Stimulated activated CD4-positive, alpha-beta T cell treated with anti-CD3 and anti-CD28 coated beads, Interleukin-2, amount 100 ng/mL, for 24 hours (primary cell): Measurements from ENCODE around the gene SDCCAG8.

Source experiments
- DNase-seq, 2 donors: peaks; one replicate each; pipeline ENCODE4 v3.0.0-alpha.2; 2020

SDCCAG8 gene

DNA sequence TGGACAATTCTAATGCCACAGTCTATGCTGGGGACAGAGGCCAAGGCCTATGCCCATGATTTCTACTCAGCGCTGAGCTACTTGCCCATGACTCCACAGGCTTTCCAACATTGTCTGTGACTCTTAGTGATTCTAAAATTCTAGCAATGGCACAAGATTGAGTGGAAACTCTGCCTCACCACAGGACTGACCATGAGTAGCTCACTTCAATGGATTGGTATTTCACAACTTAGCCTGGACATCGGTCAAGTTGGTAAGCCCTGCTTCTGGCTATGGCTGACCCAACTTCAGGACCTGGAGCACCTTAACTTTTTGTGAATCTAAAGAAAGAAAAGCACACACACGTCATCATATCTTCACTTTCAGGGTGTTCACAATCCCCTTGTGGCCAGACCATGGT, 255.1 kb downstream of the SDCCAG8 start:
- no peak for DNase-seq

DNA sequence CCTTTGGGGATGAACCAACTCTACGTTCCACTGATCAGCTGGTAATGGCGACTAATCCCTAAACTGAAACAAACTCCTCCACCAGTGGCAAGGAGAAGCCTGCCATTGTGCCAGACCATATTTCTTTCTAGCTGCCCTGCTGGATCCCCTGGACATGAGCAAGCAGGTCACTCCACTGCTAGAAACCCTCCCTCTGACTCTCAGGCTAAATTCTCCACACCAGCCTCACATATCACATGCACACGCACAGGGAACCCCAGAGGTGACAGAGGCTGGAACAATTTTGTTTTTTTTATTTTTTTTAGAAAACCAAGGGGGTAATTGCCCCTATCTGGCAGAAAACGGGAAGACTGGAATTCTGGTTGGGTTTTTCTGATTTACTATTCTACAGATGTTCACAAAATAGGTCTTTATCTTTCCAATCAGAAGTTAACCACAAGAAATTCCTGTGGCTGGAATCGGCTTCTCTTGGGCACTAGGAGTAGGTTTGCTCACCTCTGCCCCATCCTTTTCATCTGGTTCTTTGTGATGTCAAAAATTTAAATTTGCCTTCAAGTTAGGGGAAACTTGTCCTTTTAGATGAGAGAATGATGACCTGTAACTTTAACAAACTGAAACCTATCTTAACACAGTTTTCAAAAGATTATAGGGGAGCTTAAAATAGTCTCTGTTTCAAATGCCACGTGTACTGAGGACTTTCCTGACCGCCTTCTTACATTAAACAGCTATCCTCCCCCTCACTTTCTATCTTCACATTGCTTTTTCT, 258.1 kb downstream of the SDCCAG8 start:
- DNase-seq, result no peak

DNA sequence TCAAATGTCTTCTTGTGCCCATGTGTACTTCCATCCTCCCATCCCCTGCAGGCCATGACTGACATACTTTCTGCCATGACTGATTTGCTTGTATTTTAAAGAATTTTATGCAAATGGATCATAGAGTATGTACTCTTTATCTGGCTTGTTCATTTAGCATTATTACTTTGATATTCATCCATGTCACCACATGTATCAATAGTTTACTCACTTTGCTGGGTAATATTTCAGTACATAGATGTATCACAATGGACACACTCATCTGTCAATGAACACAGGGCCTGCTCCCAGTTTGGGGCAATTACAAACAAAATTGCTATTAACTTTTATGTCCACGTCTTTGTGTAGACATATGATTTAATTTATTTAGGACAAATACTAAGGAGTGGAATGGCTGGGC, 259.1 kb downstream of the SDCCAG8 start:
- no peak for DNase-seq

DNA sequence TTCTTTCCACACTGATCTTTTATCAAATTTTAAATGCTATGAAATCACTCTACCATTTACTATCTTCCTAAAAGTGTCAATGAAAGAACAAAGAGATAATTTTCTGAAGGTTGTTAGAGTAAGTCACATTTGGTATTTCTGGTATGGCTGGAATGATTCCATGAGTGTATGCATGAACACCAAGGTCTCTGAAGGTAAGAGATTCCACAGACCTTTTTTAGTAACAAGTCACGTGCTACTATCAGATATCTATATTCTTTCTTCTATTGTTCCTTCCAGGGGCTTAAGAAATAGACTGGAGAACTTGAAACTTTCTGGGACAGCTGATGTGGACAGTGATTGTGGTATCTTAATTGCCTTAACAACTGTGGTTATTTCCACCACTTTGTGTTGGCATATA, 265.0 kb downstream of the SDCCAG8 start:
- no peak for DNase-seq

DNA sequence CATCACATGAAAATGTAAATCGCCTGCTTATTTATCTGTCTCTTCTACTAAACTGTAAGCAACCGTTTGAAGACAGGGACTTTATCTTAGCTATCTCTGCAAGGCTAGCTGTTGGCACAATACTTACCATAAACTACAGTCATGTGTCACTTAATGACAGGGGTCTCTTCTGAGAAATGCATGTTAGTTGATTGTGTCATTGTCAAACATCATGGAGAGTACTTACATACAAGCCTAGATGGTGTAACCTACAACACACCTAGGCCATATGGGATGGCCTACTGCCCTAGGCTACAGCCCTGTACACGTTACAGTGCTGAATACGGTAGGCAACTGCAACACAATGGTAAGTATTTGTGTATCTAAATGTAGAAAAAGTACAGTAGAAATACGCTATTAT, 267.9 kb downstream of the SDCCAG8 start:
- DNase-seq, result no peak

DNA sequence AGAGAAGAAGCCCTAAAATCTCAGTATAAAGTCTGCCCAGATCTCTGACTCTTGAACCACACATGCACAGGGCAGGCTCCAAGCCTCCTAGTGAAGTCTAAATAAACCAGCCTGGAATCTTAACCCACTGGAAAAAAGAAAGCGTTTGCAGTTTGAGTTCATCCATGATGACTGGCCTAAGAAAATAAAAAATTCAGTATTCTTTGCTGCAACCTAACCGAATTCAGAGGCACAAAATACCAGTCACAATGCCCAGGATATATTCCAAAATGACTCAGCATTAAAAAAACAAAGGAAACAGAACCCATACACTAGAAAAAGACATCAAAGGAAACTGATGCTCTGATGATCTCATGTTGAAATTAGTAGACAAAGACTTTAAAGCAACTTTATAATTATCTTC, 269.2 kb downstream of the SDCCAG8 start:
- DNase-seq, result no peak

DNA sequence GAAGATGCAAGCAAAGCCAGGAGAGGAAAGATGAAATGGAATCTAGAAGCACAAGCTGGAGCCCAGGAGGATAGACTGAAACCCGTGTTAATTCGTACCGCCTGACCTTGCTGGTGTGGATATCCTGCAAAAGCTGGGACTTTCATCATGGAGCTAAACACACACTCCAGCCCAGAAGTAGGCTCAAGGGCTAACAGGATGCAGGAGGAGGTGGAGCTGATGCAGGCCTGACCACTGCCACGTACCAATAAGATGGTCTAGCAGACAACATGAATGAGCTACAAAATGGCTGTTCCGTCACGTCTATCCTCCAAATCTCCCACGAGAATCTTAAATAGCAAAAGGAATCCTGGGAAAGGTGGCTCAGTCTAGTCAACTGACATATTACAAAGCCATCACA, 270.3 kb downstream of the SDCCAG8 start:
- DNase-seq, result no peak

DNA sequence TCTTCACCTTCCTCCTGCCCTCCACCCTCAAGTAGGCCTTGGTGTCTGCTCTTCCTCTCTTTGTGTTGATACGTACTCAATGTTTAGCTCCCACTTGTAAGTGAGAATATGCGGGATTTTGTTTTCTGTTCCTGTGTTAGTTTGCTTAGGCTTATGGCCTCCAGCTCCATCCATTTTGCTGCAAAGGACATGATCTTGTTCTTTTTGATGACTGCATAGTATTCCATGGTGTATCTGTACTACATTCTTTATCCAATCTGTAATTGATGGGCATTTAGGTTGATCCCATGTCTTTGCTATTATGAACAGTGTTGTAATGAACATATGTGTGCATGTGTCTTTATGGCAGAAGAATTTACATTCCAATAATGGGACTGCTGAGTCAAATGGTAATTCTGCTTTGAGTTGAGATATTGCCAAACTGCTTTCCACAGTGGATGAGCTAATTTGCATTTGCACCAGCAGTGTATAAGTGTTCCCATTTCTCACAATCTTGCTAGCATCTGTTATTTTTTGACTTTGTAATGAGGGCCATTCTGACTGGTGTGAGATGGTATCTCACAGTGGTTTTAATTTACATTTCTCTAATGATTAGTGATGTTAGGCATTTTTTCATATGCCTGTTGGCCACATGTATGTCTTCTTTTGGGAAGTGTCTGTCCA, 272.7 kb downstream of the SDCCAG8 start:
- DNase-seq, result no peak

DNA sequence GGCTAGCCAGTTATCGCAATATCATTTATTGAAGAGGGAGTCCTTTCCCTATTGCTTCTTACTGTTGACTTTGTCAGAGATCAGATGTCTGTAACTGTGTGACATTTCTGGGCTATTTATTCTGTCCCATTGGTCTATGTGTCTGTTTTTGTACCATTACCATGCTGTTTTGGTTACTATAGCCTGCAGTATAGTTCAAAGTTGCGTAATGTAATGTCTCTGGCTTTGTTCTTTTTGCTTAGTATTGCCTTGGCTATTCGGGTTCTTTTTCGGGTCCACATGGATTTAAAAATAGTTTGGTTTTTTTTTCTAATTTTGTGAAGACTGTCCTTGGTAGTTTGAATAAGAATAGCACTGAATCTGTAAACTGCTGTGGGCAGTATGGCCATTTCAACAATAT, 273.7 kb downstream of the SDCCAG8 start:
- DNase-seq, result no peak

DNA sequence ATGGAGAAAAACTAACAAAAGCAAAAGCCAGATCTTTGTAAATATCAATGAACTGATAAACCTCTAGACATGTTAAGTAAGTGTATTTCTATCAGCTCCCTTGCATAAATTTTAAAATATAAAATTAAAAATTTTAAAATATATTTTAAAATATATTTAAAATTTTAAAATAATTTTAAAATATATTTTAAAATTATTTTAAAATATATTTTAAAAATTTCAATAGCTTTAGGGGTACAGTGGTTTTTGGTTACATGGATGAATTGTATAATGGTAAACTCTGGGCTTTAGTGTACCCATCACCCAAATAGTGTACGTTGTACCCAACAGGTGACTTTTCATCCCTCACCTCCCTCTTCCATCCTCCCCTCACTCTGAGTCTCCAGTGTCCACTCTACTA, 279.2 kb downstream of the SDCCAG8 start:
- DNase-seq, result no peak

DNA sequence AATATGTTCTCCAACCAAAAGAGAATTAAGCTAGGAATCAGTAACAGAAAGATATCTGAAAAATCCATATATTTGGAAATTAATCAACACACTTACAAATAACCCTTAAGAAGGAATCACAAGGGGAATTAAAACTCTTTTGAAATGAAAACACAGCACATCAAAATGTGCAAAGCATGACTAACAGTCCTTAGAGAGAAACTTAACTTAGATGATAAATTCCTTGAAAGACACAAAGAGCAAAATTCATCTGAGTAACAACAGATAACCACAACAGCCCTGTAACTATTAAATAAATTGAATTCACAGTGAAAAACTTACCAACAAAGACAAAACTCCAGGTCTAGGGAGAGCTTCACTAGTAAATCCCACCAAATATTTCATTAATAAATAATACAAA, 283.8 kb downstream of the SDCCAG8 start:
- no peak for DNase-seq

DNA sequence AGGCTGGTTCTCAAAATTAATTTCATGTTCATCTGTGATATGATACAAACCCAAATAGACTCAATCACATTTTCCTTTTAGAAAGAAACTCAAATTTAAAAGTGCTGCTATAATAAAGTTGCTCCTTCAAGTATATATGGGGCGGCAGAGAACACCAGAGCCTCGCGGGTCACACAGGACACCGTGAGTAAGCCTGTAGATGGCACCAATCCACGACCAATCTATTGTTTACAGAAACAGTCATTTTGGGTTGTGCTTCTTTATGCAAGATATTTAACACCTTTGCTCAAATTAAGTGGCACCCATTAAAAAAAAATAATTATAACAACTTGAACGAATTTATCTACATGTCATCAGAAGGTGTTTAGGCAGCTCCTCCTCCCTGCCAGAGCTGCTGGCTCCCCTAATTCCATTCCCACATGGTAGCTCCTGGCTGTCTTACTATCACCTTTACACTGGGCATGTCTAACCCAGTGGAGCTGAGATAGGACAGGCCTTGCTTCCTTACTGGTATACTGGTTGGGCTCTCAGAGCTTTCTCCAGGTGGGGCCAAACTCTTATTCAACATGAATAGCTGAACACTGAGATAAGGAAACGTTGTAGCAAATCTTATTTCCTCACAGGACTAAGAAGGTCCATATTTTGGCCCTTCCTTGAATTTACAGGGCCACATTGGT, 287.0 kb downstream of the SDCCAG8 start:
- DNase-seq, result no peak

DNA sequence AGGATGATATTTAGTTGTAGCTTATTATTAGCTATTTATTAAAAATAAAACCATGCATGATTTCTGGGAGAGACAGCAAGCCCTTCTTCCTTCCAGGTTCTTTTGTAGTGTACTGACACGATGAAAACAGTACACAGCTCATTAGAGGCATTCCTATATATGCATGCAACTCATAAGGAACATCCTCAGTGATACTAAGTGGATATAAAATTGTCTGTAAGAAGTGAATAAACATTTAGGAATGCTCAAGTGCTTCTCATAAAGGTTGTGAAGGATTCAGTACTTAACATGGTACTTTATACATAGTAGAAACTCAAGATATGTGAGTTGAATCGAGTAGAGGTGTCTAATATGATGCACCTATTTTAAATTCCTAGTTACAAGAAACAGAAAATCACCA, 287.7 kb downstream of the SDCCAG8 start:
- no peak for DNase-seq

DNA sequence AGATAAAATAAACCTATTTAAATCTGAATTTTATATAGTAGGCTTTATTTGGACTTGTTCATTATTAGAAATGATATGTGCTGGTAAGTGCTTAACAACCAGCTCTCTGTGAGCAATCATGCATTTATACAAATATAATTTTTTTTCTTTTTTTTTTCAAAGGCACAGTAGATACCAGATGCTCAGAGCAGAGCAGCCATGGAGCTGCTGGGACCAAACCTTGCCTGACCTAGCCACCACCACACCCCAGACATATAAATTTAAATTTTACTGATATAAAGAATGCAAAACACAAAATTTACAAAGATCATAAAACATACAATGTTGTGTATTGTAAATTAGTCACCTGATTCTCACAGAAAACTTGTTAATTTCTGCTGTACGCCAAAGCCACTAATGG, 290.6 kb downstream of the SDCCAG8 start:
- DNase-seq, result no peak

DNA sequence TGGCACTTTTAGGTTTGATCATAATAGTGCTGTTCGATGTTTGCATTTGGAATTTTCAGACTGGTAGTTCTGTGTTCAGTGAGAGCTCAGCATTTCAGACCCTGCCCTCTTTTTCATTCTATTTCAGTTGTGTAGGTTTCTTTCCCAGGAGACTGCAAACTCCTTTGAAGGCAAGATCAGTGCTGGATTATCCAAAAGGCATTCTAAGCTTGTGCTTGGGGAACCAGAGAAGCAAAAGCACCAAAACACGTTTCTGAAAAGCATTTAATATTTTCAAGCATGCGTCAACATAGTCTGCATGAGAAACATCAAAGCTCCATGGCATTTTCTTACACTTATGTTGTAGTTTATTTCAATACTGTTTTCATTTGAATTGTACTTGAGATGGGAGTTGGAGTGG, 292.1 kb downstream of the SDCCAG8 start:
- DNase-seq, result no peak

DNA sequence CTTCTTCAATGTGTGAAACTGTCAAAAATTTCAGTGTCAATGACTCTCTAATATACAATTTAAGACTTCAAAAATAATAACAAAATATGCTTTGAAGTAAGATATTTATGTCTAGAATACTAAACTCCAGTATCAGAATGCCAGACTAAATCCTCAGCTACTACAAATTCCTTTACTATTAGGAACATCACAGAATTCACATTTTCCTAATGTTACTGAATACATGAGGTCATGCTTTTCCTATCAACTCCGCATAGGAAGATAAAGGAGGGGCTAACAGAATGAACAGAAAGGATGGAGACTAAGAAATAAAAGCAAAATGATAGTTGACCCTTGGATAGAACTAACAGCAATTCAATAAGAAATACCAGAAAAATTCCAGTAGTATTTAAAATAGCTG, 292.7 kb downstream of the SDCCAG8 start:
- DNase-seq, result no peak

DNA sequence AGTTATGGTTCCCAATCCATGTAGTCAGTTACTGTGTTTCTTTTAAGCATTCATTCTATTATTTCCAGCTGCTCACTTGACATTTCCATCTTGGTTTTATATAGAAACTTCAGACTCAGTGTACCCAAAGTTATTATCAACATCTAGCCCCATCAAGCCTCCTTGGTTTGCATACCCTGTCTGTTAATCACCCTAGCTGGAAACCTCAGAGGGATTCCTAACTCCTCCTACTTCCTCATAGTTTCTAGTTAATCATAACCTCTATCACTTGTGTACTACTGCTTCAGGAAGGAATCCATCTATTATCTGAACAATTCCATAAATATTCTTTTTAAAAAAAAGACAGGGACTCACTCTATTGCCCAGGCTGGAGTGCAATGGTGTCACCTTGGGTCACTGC, 293.3 kb downstream of the SDCCAG8 start:
- DNase-seq, result no peak
